Hepatocyte (in vitro differentiated cells): ENCODE results near the gene RRP12.

ENCODE experiments used
- EZH2 ChIP-seq: fragments of 200-600 bp; sonication (generic); IDR thresholded peaks from 2 replicates; pipeline ENCODE4 v1.6.1; 2016; ENCODE audit warnings: antibody characterized with exemption, mild to moderate bottlenecking, borderline replicate concordance
- TF ChIP-seq, protein P1 (sequence below): fragments of 200-600 bp; sonication (generic); IDR thresholded peaks from 2 replicates; pipeline ENCODE4 v1.5.1; 2016; ENCODE audit warnings: antibody characterized with exemption, mild to moderate bottlenecking; ENCODE audit not compliant: poor library complexity

DNA sequence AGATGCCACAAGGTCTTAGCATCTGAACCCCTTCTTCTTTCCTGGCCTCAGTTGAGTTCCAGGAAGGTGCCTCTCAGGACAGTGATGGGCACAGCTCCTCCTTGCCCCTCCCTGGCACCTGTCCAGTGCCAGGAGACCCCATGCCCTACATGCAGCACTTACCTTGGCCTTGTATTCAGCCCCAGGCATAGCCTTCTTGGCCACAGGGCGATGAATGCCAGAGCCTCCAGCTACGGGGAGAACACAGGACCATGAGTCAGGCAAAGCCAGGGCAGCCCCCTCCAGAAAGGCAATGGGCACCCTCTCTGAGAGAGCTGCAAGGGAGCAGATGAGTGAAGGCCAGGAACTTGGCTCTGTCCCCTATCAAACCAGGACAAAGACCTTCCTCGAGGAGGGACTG lies 42.4 kb downstream of the RRP12 start:
- TF ChIP-seq, protein P1, sequence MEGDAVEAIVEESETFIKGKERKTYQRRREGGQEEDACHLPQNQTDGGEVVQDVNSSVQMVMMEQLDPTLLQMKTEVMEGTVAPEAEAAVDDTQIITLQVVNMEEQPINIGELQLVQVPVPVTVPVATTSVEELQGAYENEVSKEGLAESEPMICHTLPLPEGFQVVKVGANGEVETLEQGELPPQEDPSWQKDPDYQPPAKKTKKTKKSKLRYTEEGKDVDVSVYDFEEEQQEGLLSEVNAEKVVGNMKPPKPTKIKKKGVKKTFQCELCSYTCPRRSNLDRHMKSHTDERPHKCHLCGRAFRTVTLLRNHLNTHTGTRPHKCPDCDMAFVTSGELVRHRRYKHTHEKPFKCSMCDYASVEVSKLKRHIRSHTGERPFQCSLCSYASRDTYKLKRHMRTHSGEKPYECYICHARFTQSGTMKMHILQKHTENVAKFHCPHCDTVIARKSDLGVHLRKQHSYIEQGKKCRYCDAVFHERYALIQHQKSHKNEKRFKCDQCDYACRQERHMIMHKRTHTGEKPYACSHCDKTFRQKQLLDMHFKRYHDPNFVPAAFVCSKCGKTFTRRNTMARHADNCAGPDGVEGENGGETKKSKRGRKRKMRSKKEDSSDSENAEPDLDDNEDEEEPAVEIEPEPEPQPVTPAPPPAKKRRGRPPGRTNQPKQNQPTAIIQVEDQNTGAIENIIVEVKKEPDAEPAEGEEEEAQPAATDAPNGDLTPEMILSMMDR, result no peak
- TF ChIP-seq EZH2, result no peak
